Activated CD4-positive, alpha-beta T cell treated with anti-CD3 and anti-CD28 coated beads, Interleukin-2, amount 10 ng/mL, durations not matched to agents 7 days and 5 days (primary cell): ENCODE results near the gene AK8. TPM values are rescaled to one million over a fixed set of nuclear protein-coding genes. Genes with fewer than 3 reads are reported as not detected.

Experiments used
- CTCF ChIA-PET: fragments of 350-600 bp; sonication (Branson Sonifier 250); formaldehyde crosslinking; loops from one replicate; lab custom pipeline; 2021; ENCODE audit warnings: antibody characterized with exemption; lab: Charles Lee
- POLR2A ChIA-PET: fragments of 350-600 bp; sonication (Branson Sonifier 250); formaldehyde crosslinking; loops from one replicate; lab custom pipeline; 2021; ENCODE audit warnings: antibody characterized with exemption; lab: Charles Lee
- DNase-seq: peaks from one replicate; pipeline ENCODE4 v3.0.0-alpha.2; 2020
- H3K27ac Mint-ChIP-seq: one replicate; pipeline ENCODE4 v1.8.0; 2021; ENCODE audit warnings: mild to moderate bottlenecking, moderate library complexity, mixed read lengths
- H3K27me3 Mint-ChIP-seq: one replicate; pipeline ENCODE4 v1.8.0; 2021; ENCODE audit warnings: mixed read lengths
- H3K36me3 Mint-ChIP-seq: one replicate; pipeline ENCODE4 v1.8.0; 2021; ENCODE audit warnings: low read depth, mixed read lengths
- H3K4me1 Mint-ChIP-seq: one replicate; pipeline ENCODE4 v1.8.0; 2021; ENCODE audit warnings: mixed read lengths
- H3K4me3 Mint-ChIP-seq: one replicate; pipeline ENCODE4 v1.8.0; 2021; ENCODE audit warnings: mild to moderate bottlenecking, moderate library complexity, mixed read lengths
- H3K9me3 Mint-ChIP-seq: one replicate; pipeline ENCODE4 v1.8.0; 2021; ENCODE audit warnings: mixed read lengths
- total RNA-seq, 2 experiments: library from RNA; stranded (reverse); gene quantifications; one replicate each; pipeline ENCODE4 v1.2.3, GENCODE V29; 2021

The AK8 gene
- total RNA-seq, 2 experiments from 2014 or later = not detected

GRCh38 chr9:132795511-132796303 lies 82.4 kb downstream of the AK8 start:
- Mint-ChIP-seq H3K36me3 (no peaks in the 10 kb centered on the region), H3K27me3 (peaks cover 35% of the 10 kb centered on the region), H3K9me3 (no peaks in the 10 kb centered on the region), H3K4me1 (peaks cover 3% of the 10 kb centered on the region), H3K27ac (no peak overlapping the region), H3K4me3 (no peak overlapping the region)
- DNase-seq = no peak
- ChIA-PET CTCF (interaction anchor here (0.6 kb wide), 1 partner anchor 44 kb away, joined by 3 read pairs; no protein-coding TSS in a partner anchor), POLR2A (no interaction called here)

- Mint-ChIP-seq H3K9me3 (no peaks in the 10 kb centered on the region), H3K4me1 (no peaks in the 10 kb centered on the region), H3K27ac (no peak overlapping the region), H3K36me3 (no peaks in the 10 kb centered on the region), H3K4me3 (no peak overlapping the region), H3K27me3 (peaks cover 35% of the 10 kb centered on the region)
- DNase-seq = no peak
- ChIA-PET CTCF (interaction anchor here (0.6 kb wide), 1 partner anchor 44 kb away, joined by 3 read pairs; no protein-coding TSS in a partner anchor), POLR2A (no interaction called here)
Measured at GRCh38 chr9:132794730-132795380, 83.2 kb downstream of the AK8 start.

GRCh38 chr9:132793606-132794580 lies 84.2 kb downstream of the AK8 start:
- H3K36me3 Mint-ChIP-seq = no peaks in the 10 kb centered on the region
- ChIA-PET POLR2A (no interaction called here), CTCF (no interaction called here)
- peaks cover 28% of the 10 kb centered on the region for H3K27me3 Mint-ChIP-seq
- H3K27ac Mint-ChIP-seq = no peak overlapping the region
- no peak overlapping the region for H3K4me3 Mint-ChIP-seq
- no peaks in the 10 kb centered on the region for H3K9me3 Mint-ChIP-seq
- no peak for DNase-seq
- no peaks in the 10 kb centered on the region for H3K4me1 Mint-ChIP-seq

- ChIA-PET POLR2A (no interaction called here), CTCF (interaction anchor here (1.2 kb wide), 1 partner anchor 23 kb away, joined by 3 read pairs; no protein-coding TSS in a partner anchor)
- DNase-seq = no peak
- Mint-ChIP-seq H3K9me3 (no peaks in the 10 kb centered on the region), H3K4me1 (no peaks in the 10 kb centered on the region), H3K27ac (no peak overlapping the region), H3K4me3 (no peak overlapping the region), H3K36me3 (no peaks in the 10 kb centered on the region), H3K27me3 (peaks cover 36% of the 10 kb centered on the region)
Measured at GRCh38 chr9:132792547-132792946, 85.5 kb downstream of the AK8 start.

- Mint-ChIP-seq H3K27ac (no peak overlapping the region), H3K36me3 (no peaks in the 10 kb centered on the region), H3K9me3 (no peaks in the 10 kb centered on the region), H3K4me3 (no peak overlapping the region), H3K27me3 (peaks cover 44% of the 10 kb centered on the region), H3K4me1 (no peaks in the 10 kb centered on the region)
- CTCF ChIA-PET = interaction anchor here (1.2 kb wide), 1 partner anchor 23 kb away, joined by 3 read pairs; no protein-coding TSS in a partner anchor
- POLR2A ChIA-PET = no interaction called here
- no peak for DNase-seq
Measured at GRCh38 chr9:132791699-132792240, 86.3 kb downstream of the AK8 start.

- CTCF ChIA-PET = interaction anchor here (0.6 kb wide), 2 partner anchors 137 to 188 kb away, joined by 3 to 4 read pairs; no protein-coding TSS in a partner anchor
- H3K27ac Mint-ChIP-seq = no peak overlapping the region
Measured at GRCh38 chr9:132789719-132790118, 88.4 kb downstream of the AK8 start.

GRCh38 chr9:132788378-132788777 lies 89.7 kb downstream of the AK8 start:
- peaks cover 33% of the 10 kb centered on the region for H3K27me3 Mint-ChIP-seq
- H3K4me1 Mint-ChIP-seq = no peaks in the 10 kb centered on the region
- H3K36me3 Mint-ChIP-seq = no peaks in the 10 kb centered on the region
- no peak for DNase-seq
- POLR2A ChIA-PET = interaction anchor here (0.6 kb wide), 1 partner anchor 581 kb away, joined by 12 read pairs; no protein-coding TSS in a partner anchor
- CTCF ChIA-PET = no interaction called here
- H3K4me3 Mint-ChIP-seq = no peak overlapping the region
- H3K27ac Mint-ChIP-seq = no peak overlapping the region
- no peaks in the 10 kb centered on the region for H3K9me3 Mint-ChIP-seq

More at GRCh38 chr9:132789719-132790118, 88.4 kb downstream of the AK8 start:
- Mint-ChIP-seq H3K9me3 (no peaks in the 10 kb centered on the region), H3K27me3 (peaks cover 35% of the 10 kb centered on the region), H3K4me3 (no peak overlapping the region), H3K36me3 (no peaks in the 10 kb centered on the region), H3K4me1 (no peaks in the 10 kb centered on the region)
- no peak for DNase-seq
- POLR2A ChIA-PET = no interaction called here

GRCh38 chr9:132787748-132788159 lies 90.3 kb downstream of the AK8 start:
- Mint-ChIP-seq H3K27me3 (peaks cover 30% of the 10 kb centered on the region), H3K9me3 (no peaks in the 10 kb centered on the region), H3K27ac (no peak overlapping the region), H3K4me3 (no peak overlapping the region), H3K4me1 (no peaks in the 10 kb centered on the region), H3K36me3 (no peaks in the 10 kb centered on the region)
- CTCF ChIA-PET = no interaction called here
- POLR2A ChIA-PET = interaction anchor here (0.6 kb wide), 1 partner anchor 582 kb away, joined by 12 read pairs; no protein-coding TSS in a partner anchor
- no peak for DNase-seq

GRCh38 chr9:132784286-132784830 lies 93.7 kb downstream of the AK8 start:
- Mint-ChIP-seq H3K4me3 (no peak overlapping the region), H3K27me3 (peaks cover 48% of the 10 kb centered on the region), H3K36me3 (no peaks in the 10 kb centered on the region), H3K27ac (no peak overlapping the region), H3K9me3 (peaks cover 3% of the 10 kb centered on the region), H3K4me1 (peaks cover 12% of the 10 kb centered on the region)
- POLR2A ChIA-PET = no interaction called here
- DNase-seq = no peak
- CTCF ChIA-PET = no interaction called here

GRCh38 chr9:132783006-132783405 lies 95.1 kb downstream of the AK8 start:
- Mint-ChIP-seq H3K4me3 (no peak overlapping the region), H3K27ac (no peak overlapping the region), H3K36me3 (no peaks in the 10 kb centered on the region), H3K27me3 (peaks cover 47% of the 10 kb centered on the region), H3K4me1 (peaks cover 12% of the 10 kb centered on the region), H3K9me3 (peaks cover 3% of the 10 kb centered on the region)
- ChIA-PET POLR2A (no interaction called here), CTCF (no interaction called here)
- no peak for DNase-seq

- H3K9me3 Mint-ChIP-seq = peaks cover 3% of the 10 kb centered on the region
- DNase-seq = no peak
- H3K36me3 Mint-ChIP-seq = no peaks in the 10 kb centered on the region
- CTCF ChIA-PET = interaction anchor here (1.2 to 1.4 kb wide), 2 partner anchors 10 to 13 kb away, joined by 3 to 6 read pairs; no protein-coding TSS in a partner anchor
- H3K4me1 Mint-ChIP-seq = peaks cover 12% of the 10 kb centered on the region
- no peak overlapping the region for H3K4me3 Mint-ChIP-seq
- no peak overlapping the region for H3K27ac Mint-ChIP-seq
- POLR2A ChIA-PET = no interaction called here
- H3K27me3 Mint-ChIP-seq = peaks cover 37% of the 10 kb centered on the region
Measured at GRCh38 chr9:132782037-132782436, 96.0 kb downstream of the AK8 start.
